Activated CD8-positive, alpha-beta T cell treated with anti-CD3 and anti-CD28 coated beads, Interleukin-2, amount 10 ng/mL, durations not matched to agents 7 days and 5 days (primary cell): ENCODE results near the gene ZNF735. TPM values are rescaled to one million over a fixed set of nuclear protein-coding genes. Genes with fewer than 3 reads are reported as not detected.
"Not testable (repeated sequence)": the region's sequence is repeated elsewhere in the genome, so short reads cannot be mapped to it uniquely, and the experiment has no call there.

Experiments
- ATAC-seq: fragments of 150-1000 bp; cut with Tn5 transposase; one replicate; pipeline ENCODE4 v1.10.0; 2021; ENCODE audit warnings: moderate library complexity
- CTCF ChIA-PET: fragments of 350-600 bp; sonication (Branson Sonifier 250); formaldehyde crosslinking; loops from one replicate; lab custom pipeline; 2021; ENCODE audit warnings: antibody characterized with exemption; lab: Charles Lee
- POLR2A ChIA-PET: fragments of 350-600 bp; sonication (Branson Sonifier 250); formaldehyde crosslinking; loops from one replicate; lab custom pipeline; 2021; ENCODE audit warnings: antibody characterized with exemption; lab: Charles Lee
- DNase-seq: peaks from one replicate; pipeline ENCODE4 v3.0.0-alpha.2; 2020
- H3K27ac Mint-ChIP-seq: one replicate; pipeline ENCODE4 v1.8.0; 2021; ENCODE audit warnings: mild to moderate bottlenecking, mixed read lengths
- H3K27me3 Mint-ChIP-seq: one replicate; pipeline ENCODE4 v1.8.0; 2021; ENCODE audit warnings: low read depth, mixed read lengths
- H3K36me3 Mint-ChIP-seq: one replicate; pipeline ENCODE4 v1.8.0; 2021; ENCODE audit warnings: low read depth, mixed read lengths
- H3K4me1 Mint-ChIP-seq: one replicate; pipeline ENCODE4 v1.8.0; 2021; ENCODE audit warnings: low read depth, mixed read lengths
- H3K4me3 Mint-ChIP-seq: one replicate; pipeline ENCODE4 v1.8.0; 2021; ENCODE audit warnings: mild to moderate bottlenecking, mixed read lengths
- H3K9me3 Mint-ChIP-seq: one replicate; pipeline ENCODE4 v1.8.0; 2022; ENCODE audit warnings: mixed read lengths; ENCODE audit not compliant: insufficient read depth
- total RNA-seq, 2 experiments: library from RNA; stranded (reverse); gene quantifications; one replicate each; pipeline ENCODE4 v1.2.3, GENCODE V29; 2021

Gene ZNF735
- total RNA-seq, 2 experiments from 2014 or later, result not detected

DNA sequence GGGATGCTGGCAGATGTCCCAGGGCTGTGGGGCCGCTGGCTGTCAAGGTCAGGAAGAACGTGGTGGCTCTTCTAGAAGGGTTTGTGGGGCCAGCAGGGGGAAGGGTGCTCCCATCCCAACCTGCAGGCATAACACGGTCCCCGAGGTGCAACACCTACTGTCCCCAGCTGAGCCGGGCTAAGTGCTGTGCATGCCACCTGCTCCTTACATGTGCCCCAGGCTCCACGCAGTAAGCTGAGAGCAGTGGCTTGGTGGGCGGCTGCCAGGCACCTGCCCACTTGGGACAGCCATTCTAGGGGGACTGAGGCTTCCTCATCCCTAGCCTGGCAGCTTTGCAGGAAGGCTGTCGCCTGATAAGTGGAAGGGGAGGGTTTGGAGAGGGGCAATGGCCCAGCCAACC, 14.2 kb upstream of the ZNF735 start:
- Mint-ChIP-seq H3K4me3 (no peak overlapping the region), H3K4me1 (no peaks in the 10 kb centered on the region), H3K27ac (no peak overlapping the region), H3K36me3 (no peaks in the 10 kb centered on the region), H3K27me3 (no peaks in the 10 kb centered on the region), H3K9me3 (peaks cover 13% of the 10 kb centered on the region)
- CTCF ChIA-PET, result no interaction called here
- ATAC-seq, result no peak
- POLR2A ChIA-PET, result no interaction called here
- DNase-seq, result no peak

DNA sequence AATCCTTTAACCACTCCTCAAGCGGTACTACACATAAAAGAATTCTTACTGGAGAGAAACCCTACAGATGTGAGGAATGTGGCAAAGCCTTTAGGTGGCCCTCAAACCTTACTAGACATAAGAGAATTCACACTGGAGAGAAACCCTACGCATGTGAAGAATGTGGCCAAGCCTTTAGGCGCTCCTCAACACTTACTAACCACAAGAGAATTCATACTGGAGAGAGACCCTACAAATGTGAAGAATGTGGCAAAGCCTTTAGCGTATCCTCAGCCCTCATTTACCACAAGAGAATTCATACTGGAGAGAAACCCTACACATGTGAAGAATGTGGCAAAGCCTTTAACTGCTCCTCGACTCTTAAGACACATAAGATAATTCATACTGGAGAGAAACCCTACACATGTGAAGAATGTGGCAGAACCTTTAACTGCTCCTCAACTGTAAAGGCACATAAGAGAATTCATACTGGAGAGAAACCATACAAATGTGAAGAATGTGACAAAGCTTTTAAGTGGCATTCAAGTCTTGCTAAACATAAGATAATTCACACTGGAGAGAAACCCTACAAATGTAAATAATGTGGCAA, 12.8 kb downstream of the ZNF735 start:
- DNase-seq, H3K36me3 Mint-ChIP-seq, H3K27ac Mint-ChIP-seq, H3K4me1 Mint-ChIP-seq, H3K27me3 Mint-ChIP-seq, CTCF ChIA-PET, ATAC-seq, H3K4me3 Mint-ChIP-seq: not testable (repeated sequence)
- POLR2A ChIA-PET, result interaction anchor here (0.9 kb wide), 1 partner anchor 88 kb away, joined by 3 read pairs; no protein-coding TSS in a partner anchor
- H3K9me3 Mint-ChIP-seq, result peaks cover 33% of the 10 kb centered on the region

- Mint-ChIP-seq H3K36me3 (no peaks in the 10 kb centered on the region), H3K27me3 (no peaks in the 10 kb centered on the region), H3K4me3 (no peak overlapping the region), H3K4me1 (no peaks in the 10 kb centered on the region), H3K27ac (no peak overlapping the region), H3K9me3 (peaks cover 31% of the 10 kb centered on the region)
- POLR2A ChIA-PET, result no interaction called here
- DNase-seq, result no peak
- no peak for ATAC-seq
- CTCF ChIA-PET, result no interaction called here
Observed at GRCh38 chr7:64223366-64223765, 16.4 kb downstream of the ZNF735 start.

- ATAC-seq, H3K27me3 Mint-ChIP-seq, H3K27ac Mint-ChIP-seq, CTCF ChIA-PET, H3K4me3 Mint-ChIP-seq, H3K36me3 Mint-ChIP-seq, POLR2A ChIA-PET, DNase-seq, H3K4me1 Mint-ChIP-seq: not testable (repeated sequence)
- peaks cover 35% of the 10 kb centered on the region for H3K9me3 Mint-ChIP-seq
Observed at GRCh38 chr7:64228174-64228573, 21.2 kb downstream of the ZNF735 start, which contains the start of gene ZNF679. Gene ZNF679 (plus strand): TSS chr7:64228474. CDS start chr7:64249118, 20,644 bp downstream.

DNA sequence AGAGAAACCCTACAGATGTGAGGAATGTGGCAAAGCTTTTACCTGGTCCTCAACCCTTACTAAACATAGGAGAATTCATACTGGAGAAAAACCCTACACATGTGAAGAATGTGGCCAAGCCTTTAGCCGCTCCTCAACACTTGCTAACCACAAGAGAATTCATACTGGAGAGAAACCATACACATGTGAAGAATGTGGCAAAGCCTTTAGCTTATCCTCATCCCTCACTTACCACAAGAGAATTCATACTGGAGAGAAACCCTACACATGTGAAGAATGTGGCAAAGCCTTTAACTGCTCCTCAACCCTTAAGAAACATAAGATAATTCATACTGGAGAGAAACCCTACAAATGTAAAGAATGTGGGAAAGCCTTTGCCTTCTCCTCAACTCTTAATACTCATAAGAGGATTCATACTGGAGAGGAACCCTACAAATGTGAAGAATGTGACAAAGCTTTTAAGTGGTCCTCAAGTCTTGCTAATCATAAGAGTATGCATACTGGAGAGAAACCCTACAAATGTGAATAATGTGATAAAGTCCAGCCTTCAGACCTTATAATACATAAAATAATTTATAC, 59.4 kb downstream of the ZNF735 start:
- Mint-ChIP-seq H3K9me3 (peaks cover 47% of the 10 kb centered on the region), H3K27me3 (no peaks in the 10 kb centered on the region), H3K36me3 (peaks cover 7% of the 10 kb centered on the region), H3K4me1 (no peaks in the 10 kb centered on the region), H3K27ac (no peak overlapping the region), H3K4me3 (no peak overlapping the region)
- ChIA-PET POLR2A (no interaction called here), CTCF (no interaction called here)
- no peak for DNase-seq
- no peak for ATAC-seq

Other genes with a start within 250 kb of the ZNF735 start
- gene ZNF722, start 208.4 kb upstream of the ZNF735 start, total RNA-seq, result not detected
- gene ZNF727, start 161.8 kb upstream of the ZNF735 start, total RNA-seq, result not detected
- not detected for gene ZNF679, start 21.3 kb downstream of the ZNF735 start, total RNA-seq
- gene ZNF736, start 106.8 kb downstream of the ZNF735 start, total RNA-seq, result 10 to 100 TPM; 26.0 to 27.4 TPM